ENCODE measurements around the gene DCLK1. TPM values are rescaled to one million over a fixed set of nuclear protein-coding genes. Genes with fewer than 3 reads are reported as not detected.

The DCLK1 gene
- total RNA-seq, 4 donors from 2014 or later: 0.72 to 9.1 (median 4.9) TPM

GRCh38 chr13:35784286-35784951, 346.8 kb downstream of the DCLK1 start:
- Histone ChIP-seq H3K36me3 (no peaks in the 10 kb centered on the region), H3K27ac (no peak overlapping the region), H3K27me3 (peaks cover 0 to 4% (median 0%) of the 10 kb centered on the region in 4 donors), H3K9me3 (no peaks in the 10 kb centered on the region), H3K4me3 (no peak overlapping the region), H3K4me1 (peaks cover 0 to 3% (median 0%) of the 10 kb centered on the region in 3 donors)
- 79 to 84% methylated on average over 8 to 9 of the region's 10 CpGs for whole genome bisulfite sequencing, 2 donors
- intact Hi-C loops (cut with DNase I): no loop called here
- TF ChIP-seq CTCF (IDR thresholded peaks at IDR 0.05) (no peak), POLR2A (IDR thresholded peaks at IDR 0.05) (no peak)
- no peak for DNase-seq

- TF ChIP-seq CTCF (IDR thresholded peaks at IDR 0.05) (no peak), POLR2A (IDR thresholded peaks at IDR 0.05) (no peak)
- Histone ChIP-seq H3K4me3 (no peak overlapping the region), H3K36me3 (no peaks in the 10 kb centered on the region), H3K27me3 (peaks cover 0 to 4% (median 0%) of the 10 kb centered on the region in 4 donors), H3K4me1 (peaks cover 0 to 3% (median 0%) of the 10 kb centered on the region in 3 donors), H3K9me3 (no peaks in the 10 kb centered on the region), H3K27ac (no peak overlapping the region)
- WGBS, 2 donors: 96 to 97% methylated on average over 2 of the region's 2 CpGs
- no peak for DNase-seq
- intact Hi-C loops (cut with DNase I): no loop called here
These were observed 348.4 kb downstream of the DCLK1 start for GRCh38 chr13:35782793-35783192.

- no peak for DNase-seq
- Histone ChIP-seq H3K36me3 (no peaks in the 10 kb centered on the region), H3K27me3 (peaks cover 0 to 4% (median 0%) of the 10 kb centered on the region in 4 donors), H3K27ac (no peak overlapping the region), H3K4me3 (no peak overlapping the region), H3K9me3 (no peaks in the 10 kb centered on the region), H3K4me1 (peaks cover 0 to 3% (median 0%) of the 10 kb centered on the region in 3 donors)
- TF ChIP-seq CTCF (IDR thresholded peaks at IDR 0.05) (no peak), POLR2A (IDR thresholded peaks at IDR 0.05) (no peak)
- WGBS, 2 donors: 34 to 44% methylated on average over 7 of the region's 7 CpGs
- intact Hi-C loops (cut with DNase I): no loop called here
These were observed 349.9 kb downstream of the DCLK1 start for GRCh38 chr13:35781036-35782000.

GRCh38 chr13:35780613-35781012, 350.6 kb downstream of the DCLK1 start:
- WGBS, 2 donors: 38 to 56% methylated on average over 4 of the region's 4 CpGs

More at GRCh38 chr13:35780613-35781012, 350.6 kb downstream of the DCLK1 start:
- Histone ChIP-seq H3K4me1 (peaks cover 0 to 3% (median 0%) of the 10 kb centered on the region in 3 donors), H3K36me3 (no peaks in the 10 kb centered on the region), H3K27me3 (peaks cover 0 to 2% (median 0%) of the 10 kb centered on the region in 4 donors), H3K4me3 (no peak overlapping the region), H3K27ac (no peak overlapping the region), H3K9me3 (no peaks in the 10 kb centered on the region)
- intact Hi-C loops (cut with DNase I): no loop called here
- DNase-seq: no peak
- TF ChIP-seq CTCF (IDR thresholded peaks at IDR 0.05) (no peak), POLR2A (IDR thresholded peaks at IDR 0.05) (no peak)

All from esophagus squamous epithelium (tissue), 5 donors.